IMR-90 (cell line): ENCODE data around the gene CDC14A. TPM values are rescaled to one million over a fixed set of nuclear protein-coding genes. Genes with fewer than 3 reads are reported as not detected.

Experiments
- ATAC-seq: fragments of 200-7000 bp; cut with Tn5 transposase; 2 replicates; pipeline ENCODE4 v1.9.1; 2020; ENCODE audit warnings: low read depth, mild to moderate bottlenecking, moderate library complexity
- BruUV-seq: library from RNA; stranded (reverse); fragments of 400-500 nt; replicated peaks from 2 replicates; lab custom pipeline; 2021; lab: Mats Ljungman, UMichigan
- CTCF ChIA-PET: fragments of 300-600 bp; formaldehyde crosslinking; extraction: SDS; loops from one replicate; lab custom pipeline; 2021; ENCODE audit warnings: antibody characterized with exemption; lab: Yijun Ruan, JAX
- POLR2A ChIA-PET: fragments of 300-600 bp; sonication (Branson Sonifier 250); formaldehyde crosslinking; loops from one replicate; lab custom pipeline; 2022; ENCODE audit warnings: antibody characterized with exemption; ENCODE audit not compliant: unreplicated experiment; lab: Charles Lee
- DNase-seq: peaks from one replicate; pipeline ENCODE4 v3.0.0; 2013
- H2AFZ ChIP-seq: replicated peaks from 2 replicates; pipeline ENCODE3; 2013; ENCODE audit warnings: low read length, mild to moderate bottlenecking; ENCODE audit not compliant: poor library complexity
- H2AK5ac ChIP-seq: 2 replicates; pipeline ENCODE4 v1.6.1; 2013; ENCODE audit warnings: low read depth, low read length, inconsistent platforms
- H2AK9ac ChIP-seq: replicated peaks from 2 replicates; pipeline ENCODE3; 2013; ENCODE audit warnings: mild to moderate bottlenecking, low read depth, low read length, moderate library complexity; ENCODE audit not compliant: poor library complexity
- H2BK120ac ChIP-seq: 2 replicates; pipeline ENCODE4 v1.6.1; 2013; ENCODE audit warnings: low read depth, low read length, inconsistent platforms
- H2BK15ac ChIP-seq: 3 replicates; pipeline ENCODE4 v1.6.1; 2013; ENCODE audit warnings: low read depth, low read length, inconsistent platforms
- H2BK20ac ChIP-seq: 2 replicates; pipeline ENCODE4 v1.6.1; 2013; ENCODE audit warnings: low read depth, mild to moderate bottlenecking, inconsistent platforms, low read length, moderate library complexity
- H2BK5ac ChIP-seq: 2 replicates; pipeline ENCODE4 v1.6.1; 2013; ENCODE audit warnings: mild to moderate bottlenecking, low read depth, low read length, inconsistent platforms; ENCODE audit not compliant: poor library complexity, severe bottlenecking
- H3K14ac ChIP-seq: replicated peaks from 2 replicates; pipeline ENCODE4 v1.6.1; 2013; ENCODE audit warnings: low read depth, low read length, inconsistent platforms
- H3K18ac ChIP-seq: 2 replicates; pipeline ENCODE4 v1.6.1; 2013; ENCODE audit warnings: low read depth, low read length, control low read depth
- H3K23ac ChIP-seq: 2 replicates; pipeline ENCODE4 v1.6.1; 2013; ENCODE audit warnings: low read depth, low read length, inconsistent platforms
- H3K27ac ChIP-seq: 2 replicates; pipeline ENCODE4 v1.5.1; 2013; ENCODE audit warnings: mild to moderate bottlenecking, control low read depth, low read length; ENCODE audit not compliant: insufficient read depth
- H3K27me3 ChIP-seq: 2 replicates; pipeline ENCODE4 v1.6.1; 2013; ENCODE audit warnings: low read length; ENCODE audit not compliant: control insufficient read depth, insufficient read depth
- H3K36me3 ChIP-seq: 2 replicates; pipeline ENCODE4 v1.6.1; 2013; ENCODE audit warnings: low read length, mixed read lengths; ENCODE audit not compliant: control insufficient read depth, insufficient read depth
- H3K4ac ChIP-seq: 2 replicates; pipeline ENCODE4 v1.6.1; 2013; ENCODE audit warnings: low read depth, low read length, inconsistent platforms
- H3K4me1 ChIP-seq: 2 replicates; pipeline ENCODE4 v1.6.1; 2013; ENCODE audit warnings: low read length, mixed read lengths; ENCODE audit not compliant: control insufficient read depth, insufficient read depth
- H3K4me2 ChIP-seq: 2 replicates; pipeline ENCODE4 v1.6.1; 2013; ENCODE audit warnings: low read depth, mild to moderate bottlenecking, control low read depth, low read length, moderate library complexity
- H3K4me3 ChIP-seq: 2 replicates; pipeline ENCODE4 v1.5.1; 2013; ENCODE audit warnings: low read depth, mild to moderate bottlenecking, control low read depth, low read length, moderate library complexity; ENCODE audit not compliant: insufficient read depth
- H3K56ac ChIP-seq: 2 replicates; pipeline ENCODE4 v1.6.1; 2013; ENCODE audit warnings: low read length, inconsistent platforms; ENCODE audit not compliant: insufficient read depth; ENCODE audit errors: extremely low read depth
- H3K79me1 ChIP-seq, 2 experiments: 2 replicates each; pipeline ENCODE4 v1.6.1; 2013; ENCODE audit warnings: low read length in 2 of 2, inconsistent platforms in 1 of 2, low read depth in 1 of 2
- H3K9ac ChIP-seq: 2 replicates; pipeline ENCODE4 v1.6.1; 2013; ENCODE audit warnings: low read depth, low read length, control low read depth
- H3K9me1 ChIP-seq: 2 replicates; pipeline ENCODE4 v1.6.1; 2013; ENCODE audit warnings: low read length, inconsistent platforms; ENCODE audit not compliant: insufficient read depth
- H3K9me3 ChIP-seq: 2 replicates; pipeline ENCODE4 v1.6.1; 2013; ENCODE audit warnings: low read length; ENCODE audit not compliant: control insufficient read depth, insufficient read depth
- H4K20me1 ChIP-seq: 2 replicates; pipeline ENCODE4 v1.6.1; 2013; ENCODE audit warnings: low read length, inconsistent platforms; ENCODE audit not compliant: insufficient read depth
- H4K5ac ChIP-seq: 2 replicates; pipeline ENCODE4 v1.6.1; 2013; ENCODE audit warnings: mild to moderate bottlenecking, low read depth, low read length, control low read depth
- H4K8ac ChIP-seq, 2 experiments: 2 replicates each; pipeline ENCODE4 v1.6.1; 2013; ENCODE audit warnings: low read depth in 2 of 2, low read length in 2 of 2, control low read depth in 1 of 2, inconsistent platforms in 1 of 2
- H4K91ac ChIP-seq: 2 replicates; pipeline ENCODE4 v1.6.1; 2013; ENCODE audit warnings: low read depth, low read length, inconsistent platforms; ENCODE audit not compliant: insufficient read depth
- BHLHE40 ChIP-seq: fragments of 150-350 bp; IDR thresholded peaks from 2 replicates; pipeline ENCODE4 v1.6.1; 2016; ENCODE audit warnings: mild to moderate bottlenecking, low read depth, low read length
- CEBPB ChIP-seq: IDR thresholded peaks from 2 replicates; pipeline ENCODE4 v1.6.1; 2012; ENCODE audit warnings: low read depth, low read length, improper control_type of control experiment
- MAZ ChIP-seq: IDR thresholded peaks from 2 replicates; pipeline ENCODE4 v1.6.1; 2012; ENCODE audit warnings: low read depth, mild to moderate bottlenecking, low read length, improper control_type of control experiment, moderate library complexity, borderline replicate concordance
- MXI1 ChIP-seq: IDR thresholded peaks from 2 replicates; pipeline ENCODE4 v1.6.1; 2012; ENCODE audit warnings: low read depth, mild to moderate bottlenecking, low read length, moderate library complexity, borderline replicate concordance
- NFE2L2 ChIP-seq: fragments of 150-350 bp; IDR thresholded peaks from 2 replicates; pipeline ENCODE4 v1.6.1; 2016; ENCODE audit warnings: low read depth, mild to moderate bottlenecking, low read length
- RFX5 ChIP-seq: IDR thresholded peaks from 2 replicates; pipeline ENCODE4 v1.8.0; 2012; ENCODE audit warnings: low read depth, mild to moderate bottlenecking, low read length, moderate library complexity
- SMC3 ChIP-seq: fragments of 150-350 bp; IDR thresholded peaks from 2 replicates; pipeline ENCODE4 v1.6.1; 2016; ENCODE audit warnings: low read depth, mild to moderate bottlenecking, antibody characterized with exemption, low read length, moderate library complexity
- WGBS, 2 experiments: methylation state at CpG; one replicate each; pipeline versions ENCODE4 v1.1.5 to v1.1.7; 2013; ENCODE audit warnings: missing lambda C conversion rate in 2 of 2; ENCODE audit not compliant: insufficient read length in 1 of 2; ENCODE audit errors: extremely low coverage in 2 of 2; 5-methylcytosine and 5-hydroxymethylcytosine counted together
- dilution Hi-C: fragments of 300-500 bp; cut with HindIII; formaldehyde crosslinking; loops from one replicate; pipeline ENCODE4 v1.14.3; 2018; ENCODE audit warnings: low sequenced_read_pairs; ENCODE audit not compliant: unreplicated experiment
- in situ Hi-C: fragments of 300-500 bp; cut with MboI; formaldehyde crosslinking; loops from 3 replicates; pipeline ENCODE4 v1.14.3; 2019; ENCODE audit warnings: low sequenced_read_pairs, inconsistent platforms, mixed read lengths
- intact Hi-C: fragments of 100-400 bp; cut with micrococcal nuclease; formaldehyde crosslinking; loops from 2 replicates; pipeline ENCODE4 v1.10.0; 2022
- polyA plus RNA-seq, 3 experiments: library from polyadenylated mRNA; depleted of rRNA; stranded (reverse); fragments of >200 nt; gene quantifications; 2 replicates each; pipeline ENCODE4 v1.2.3, GENCODE V29; 2012; ENCODE audit warnings: low replicate concordance in 1 of 3
- total RNA-seq: library from RNA; depleted of rRNA; stranded (reverse); fragments of >200 nt; gene quantifications from 2 replicates; pipeline ENCODE4 v1.2.3, GENCODE V29; 2012

CDC14A gene
- total and polyA plus RNA-seq, 2 of the 4 experiments (the other 2 are of a cell fraction): 1.7 to 3.0 TPM

DNA sequence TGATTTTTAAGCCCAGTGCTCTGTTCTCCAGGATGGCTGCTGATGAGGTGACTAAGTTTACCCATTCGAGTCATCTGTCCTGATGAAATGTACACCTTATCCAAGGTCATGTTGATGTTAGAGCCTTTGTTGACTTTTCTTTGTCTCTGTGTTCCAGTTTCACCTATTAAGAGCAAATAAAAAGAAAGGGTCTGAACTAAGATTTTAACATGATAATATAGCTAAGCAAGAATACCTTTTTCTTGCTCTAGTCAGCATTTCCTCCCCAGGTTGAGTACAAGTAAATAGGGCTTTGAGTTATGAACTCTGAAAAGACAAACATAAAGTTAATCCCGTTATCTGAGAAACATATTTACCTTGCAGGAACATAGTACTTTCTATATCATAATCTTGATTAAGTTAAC, 133.6 kb downstream of the CDC14A start:
- no peaks in the 10 kb centered on the region for H3K79me1 ChIP-seq
- no peak overlapping the region for H4K8ac ChIP-seq
- no peak overlapping the region for H2BK20ac ChIP-seq
- POLR2A ChIA-PET: no interaction called here
- H3K23ac ChIP-seq: no peak overlapping the region
- BruUV-seq: no TSS peak
- H3K4me1 ChIP-seq: no peaks in the 10 kb centered on the region
- H3K4me2 ChIP-seq: no peak overlapping the region
- H2BK120ac ChIP-seq: no peak overlapping the region
- no peak overlapping the region for H2AK9ac ChIP-seq
- H3K27me3 ChIP-seq: no peaks in the 10 kb centered on the region
- H3K14ac ChIP-seq: no peak overlapping the region
- H3K56ac ChIP-seq: no peak overlapping the region
- no peaks in the 10 kb centered on the region for H4K20me1 ChIP-seq
- CTCF ChIA-PET: no interaction called here
- 0 out of 2 replicates have a peak, but pooled peaks cover 1% of the 10 kb centered on the region for H3K36me3 ChIP-seq
- in situ Hi-C loops (no loop called here), intact Hi-C loops (loop anchor here (10.0 kb wide), 1 partner anchor 99 kb away; no protein-coding TSS in a partner anchor), dilution Hi-C loops (no loop called here)
- DNase-seq (no peak), ATAC-seq (no peak)
- H3K27ac ChIP-seq: no peak overlapping the region
- H3K9me3 ChIP-seq: no peaks in the 10 kb centered on the region
- no CpG with 5 or more reads among the region's 2 CpGs for WGBS, 2 experiments
- no peak overlapping the region for H3K4ac ChIP-seq
- no peak overlapping the region for H2BK5ac ChIP-seq
- no peak overlapping the region for H2BK15ac ChIP-seq
- H2AK5ac ChIP-seq: no peak overlapping the region
- no peak overlapping the region for H4K5ac ChIP-seq
- no peak overlapping the region for H4K91ac ChIP-seq
- H3K9me1 ChIP-seq: no peaks in the 10 kb centered on the region
- no peak overlapping the region for H2AFZ ChIP-seq
- H3K4me3 ChIP-seq: no peak overlapping the region
- H3K9ac ChIP-seq: no peak overlapping the region
- TF ChIP-seq MAZ: no peak
- no peak for TF ChIP-seq MXI1
- TF ChIP-seq CEBPB: no peak
- no peak for TF ChIP-seq NFE2L2
- no peak for TF ChIP-seq SMC3
- no peak for TF ChIP-seq RFX5
- TF ChIP-seq BHLHE40: no peak
- H3K18ac ChIP-seq: no peak overlapping the region
